NCI-H446 (cell line): ENCODE measurements around the gene RTP3.

ENCODE experiments used
- DNase-seq, 2 experiments: peaks; one replicate each; lab custom pipeline; 2025; lab: John Stamatoyannopoulos, UW

RTP3 gene

DNA sequence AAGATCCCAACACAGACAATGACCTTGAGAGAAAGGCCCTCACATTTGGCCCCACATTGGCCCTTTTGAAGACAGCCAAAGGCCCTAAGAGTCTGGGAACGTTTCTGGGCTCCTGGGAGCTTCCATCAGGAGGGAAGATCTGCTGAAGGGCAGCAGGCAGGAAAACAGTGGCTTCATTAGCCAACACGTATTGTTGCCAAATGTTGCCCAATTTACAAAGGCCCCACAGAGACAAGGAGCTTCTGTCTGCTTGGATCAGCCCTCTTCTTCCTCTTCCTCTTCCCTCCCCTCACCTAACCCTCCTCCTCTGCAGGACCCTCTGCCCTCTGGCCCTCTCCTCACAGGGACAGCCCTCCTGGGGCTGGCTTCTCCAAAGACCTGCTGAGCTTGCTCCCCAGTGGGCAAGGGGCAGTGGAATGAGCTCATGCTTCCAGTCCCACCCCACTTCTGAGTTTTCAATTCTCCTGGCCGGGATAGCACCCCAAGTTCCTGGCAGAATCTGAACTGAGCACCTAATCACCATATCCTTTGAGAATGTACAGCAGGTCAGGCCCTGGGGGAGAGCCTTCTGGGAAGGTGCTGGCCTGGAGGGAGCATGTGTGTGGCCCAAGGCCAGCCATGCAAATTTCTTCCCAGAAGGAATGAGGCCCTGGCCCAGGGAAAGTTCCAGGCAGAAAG is 28.0 kb upstream of the RTP3 start:
- DNase-seq = no peak

DNA sequence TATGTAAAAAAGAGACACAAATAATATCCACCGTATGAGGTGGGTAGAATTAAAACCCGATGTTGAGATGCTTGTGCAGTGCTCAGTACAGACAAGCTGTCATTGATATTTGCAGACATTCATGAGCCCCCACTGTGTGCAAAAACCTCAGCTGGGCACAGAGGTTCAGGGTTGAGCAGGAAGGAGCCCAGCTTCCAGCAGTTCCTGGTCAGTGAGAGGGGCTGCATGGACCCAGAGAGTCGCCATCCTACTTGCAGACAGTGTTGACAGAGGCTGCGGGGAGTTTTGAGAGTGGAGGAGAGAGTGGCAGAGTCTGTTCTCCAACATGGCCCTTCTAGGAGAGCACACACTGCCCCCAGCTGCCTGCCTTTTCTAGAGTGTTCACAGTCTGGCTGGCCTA is 26.9 kb upstream of the RTP3 start:
- DNase-seq = no peak

DNA sequence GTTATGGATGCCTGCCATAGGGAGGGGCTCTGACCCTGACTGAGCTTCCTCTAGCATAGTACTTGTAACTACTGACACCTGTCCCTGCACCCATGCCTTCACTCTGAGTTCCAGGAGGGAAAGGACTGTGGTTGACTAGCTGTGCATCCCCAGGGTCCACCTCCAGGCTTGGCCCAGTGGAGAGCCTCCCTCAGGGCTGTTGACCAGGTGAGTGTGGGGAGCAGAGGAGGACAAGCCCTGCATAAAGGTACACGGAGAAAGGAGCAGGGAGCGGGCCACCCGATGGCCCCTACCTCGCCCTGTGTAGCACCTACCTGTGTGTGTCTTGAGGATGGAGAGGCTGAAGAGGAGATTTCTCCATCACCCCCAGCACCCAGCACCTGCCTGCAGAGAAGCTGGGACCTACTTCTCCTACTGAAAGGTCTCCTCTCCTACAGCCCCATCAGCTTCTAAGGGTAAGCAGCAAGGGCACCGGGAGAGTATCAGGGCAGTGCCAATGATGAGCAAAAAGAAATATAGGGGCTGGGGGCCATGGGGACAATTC is 26.3 kb upstream of the RTP3 start:
- no peak for DNase-seq

DNA sequence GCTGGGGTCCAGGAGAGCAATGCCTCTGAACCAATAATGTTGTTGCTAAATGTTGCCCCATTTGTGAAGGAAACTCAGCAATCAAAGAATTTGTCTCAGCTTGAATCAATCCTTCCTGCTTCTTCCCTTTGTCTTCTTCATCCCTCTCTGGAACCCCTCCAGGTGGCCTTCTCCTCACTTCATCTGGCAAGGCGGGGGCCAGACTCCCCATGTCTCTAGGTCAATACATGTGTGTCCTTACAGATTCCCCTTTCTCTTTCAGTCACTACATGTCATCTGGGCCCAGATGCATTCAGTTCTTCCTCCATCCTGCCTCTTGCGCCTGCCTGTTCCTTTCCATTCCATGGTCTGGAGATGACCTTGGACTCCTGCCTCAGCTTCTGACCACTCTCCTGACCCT is 25.0 kb upstream of the RTP3 start:
- no peak for DNase-seq

DNA sequence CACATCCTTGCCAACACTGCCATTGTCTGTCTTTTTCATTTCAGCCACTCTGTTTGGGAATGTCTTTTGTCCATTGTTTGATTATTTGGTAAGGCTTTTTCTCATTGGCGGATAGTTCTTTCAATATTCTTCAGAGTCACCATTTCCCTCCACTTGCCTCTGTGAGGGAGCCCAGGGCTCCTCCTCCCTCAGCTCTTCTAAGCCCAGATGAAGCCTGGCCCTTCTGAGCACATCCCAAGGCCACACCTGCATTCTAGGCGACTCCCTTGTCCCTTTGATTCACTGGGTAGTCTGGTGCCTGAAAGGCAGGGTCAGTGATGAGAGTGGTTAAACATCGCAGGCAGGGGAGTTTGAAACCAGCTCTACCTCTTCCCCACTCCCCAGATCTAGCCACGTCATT is 20.6 kb upstream of the RTP3 start:
- DNase-seq = no peak

DNA sequence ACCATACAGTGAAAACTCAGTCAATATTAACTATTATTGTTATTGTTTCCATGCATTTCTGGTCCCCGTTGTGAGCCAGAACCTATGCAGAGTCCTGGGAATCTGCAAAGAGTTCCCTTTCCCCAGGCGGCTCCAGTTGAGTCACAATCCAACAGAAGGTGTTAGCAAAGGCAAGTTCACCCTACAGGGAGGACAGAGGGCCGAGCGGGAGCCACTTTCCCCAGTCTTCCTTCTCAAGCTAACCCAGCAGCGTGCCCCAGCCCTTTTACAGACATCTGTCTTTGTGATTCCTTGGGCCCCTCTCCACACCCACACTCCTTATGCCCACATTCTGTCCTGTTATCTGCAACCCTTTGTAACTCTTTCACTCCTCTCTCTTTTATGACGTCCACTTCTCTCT is 20.0 kb upstream of the RTP3 start:
- DNase-seq = no peak

DNA sequence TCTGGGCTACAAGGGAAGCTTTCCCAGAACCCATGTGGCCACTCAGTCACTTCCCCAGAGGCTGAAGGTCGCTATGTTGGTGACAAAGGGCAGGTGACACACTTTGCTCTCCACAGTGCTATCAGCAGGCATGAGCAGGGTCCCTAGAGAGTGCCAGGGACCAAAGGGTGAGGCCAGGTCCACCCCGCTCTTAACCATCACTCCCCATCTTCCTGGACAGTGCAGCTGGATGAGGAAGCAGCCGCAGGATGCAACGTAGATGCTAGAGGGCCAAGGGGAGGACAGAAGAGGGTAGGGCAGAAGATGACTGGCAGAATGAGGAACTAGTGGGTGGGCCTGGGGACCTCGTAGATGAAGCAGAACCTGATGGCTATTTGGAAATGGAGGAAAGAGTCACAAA is 19.4 kb upstream of the RTP3 start:
- no peak for DNase-seq

DNA sequence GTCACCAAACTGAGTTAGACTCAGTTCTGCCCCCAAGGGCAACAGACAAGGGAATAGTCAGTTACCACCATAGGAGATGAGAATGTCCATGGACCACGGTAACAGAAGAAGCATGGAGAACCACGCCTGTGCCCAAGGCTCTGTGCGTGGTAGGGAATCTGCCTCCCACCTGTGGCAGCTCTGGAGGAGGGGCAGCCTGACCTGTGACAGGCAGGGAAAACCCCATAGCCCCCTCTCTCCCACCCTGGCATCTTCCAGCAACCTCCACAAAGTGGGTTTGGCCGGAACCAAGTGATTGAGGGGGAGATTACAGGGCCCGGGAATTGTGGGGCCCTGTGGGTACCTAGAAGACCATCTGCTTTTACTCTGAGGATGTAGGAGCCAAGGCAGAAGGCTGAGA is 18.8 kb upstream of the RTP3 start:
- DNase-seq = no peak

DNA sequence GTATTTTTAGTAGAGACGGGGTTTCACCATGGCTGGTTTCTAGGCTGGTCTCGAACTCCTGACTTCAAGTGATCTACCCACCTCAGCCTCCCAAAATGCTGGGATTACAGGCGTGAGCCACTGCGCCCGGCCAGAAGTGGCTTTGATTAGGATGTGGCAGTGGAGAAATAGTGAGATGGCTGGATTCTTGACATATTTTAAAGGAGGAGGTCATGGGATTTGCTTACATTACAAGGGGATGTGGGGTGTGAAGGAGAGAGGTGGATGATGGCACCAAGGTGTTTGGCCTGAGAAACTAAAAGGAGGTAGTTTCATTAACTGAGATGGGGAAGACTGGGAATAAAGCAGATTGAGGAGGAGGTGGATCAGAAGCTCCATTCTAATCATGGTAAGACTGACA is 18.1 kb upstream of the RTP3 start:
- DNase-seq = no peak

DNA sequence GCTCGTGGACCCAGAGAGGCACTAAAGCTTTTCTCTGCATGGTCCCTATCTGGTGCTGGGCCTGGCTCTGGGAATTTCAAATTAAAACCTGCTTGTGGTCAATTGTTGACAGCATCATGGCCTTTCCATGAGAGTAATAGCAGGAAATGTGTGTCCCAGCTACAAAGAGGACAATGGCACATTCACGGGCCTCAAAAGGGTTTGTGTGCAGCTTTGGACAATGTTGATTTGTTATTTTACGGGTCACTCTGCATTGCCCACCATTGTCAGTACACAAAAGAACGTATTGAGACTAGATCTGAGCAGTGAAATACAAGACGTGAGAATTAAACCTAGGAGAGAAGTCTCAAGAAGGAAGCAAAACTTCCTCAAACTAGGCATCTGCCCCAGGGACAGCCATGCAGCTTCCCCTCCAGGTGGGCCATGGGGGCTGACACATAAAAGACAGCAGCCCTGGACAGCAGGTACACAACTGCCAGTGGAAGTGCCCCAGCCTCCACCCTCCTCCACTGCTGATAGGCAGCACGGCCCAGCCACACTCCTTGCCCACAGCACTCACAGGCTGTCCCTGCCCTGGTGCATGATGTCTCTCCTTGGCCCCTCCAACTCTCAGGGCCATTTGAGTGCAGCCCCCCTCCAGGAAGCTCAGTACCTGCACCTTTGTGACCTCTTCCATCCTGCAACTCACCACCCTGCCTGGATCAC is 17.1 kb upstream of the RTP3 start:
- no peak for DNase-seq

DNA sequence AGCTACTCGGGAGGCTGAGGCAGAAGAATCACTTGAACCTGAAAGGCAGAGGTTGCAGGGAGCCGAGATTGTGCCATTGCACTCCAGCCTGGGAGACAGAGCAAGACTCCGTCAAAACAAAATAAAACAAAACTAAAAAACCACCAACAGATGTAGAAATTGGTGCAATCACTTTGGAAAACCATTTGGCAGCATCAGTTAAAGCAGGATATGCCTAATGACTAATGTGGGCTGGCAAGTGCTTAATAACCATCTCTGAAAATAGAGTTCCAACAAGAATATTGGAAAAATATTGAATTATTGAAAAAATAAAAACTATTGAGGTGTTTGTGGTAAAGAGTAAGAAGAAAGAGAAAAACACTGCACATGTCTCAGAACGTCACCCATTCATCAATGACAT is 16.1 kb upstream of the RTP3 start:
- DNase-seq = no peak

DNA sequence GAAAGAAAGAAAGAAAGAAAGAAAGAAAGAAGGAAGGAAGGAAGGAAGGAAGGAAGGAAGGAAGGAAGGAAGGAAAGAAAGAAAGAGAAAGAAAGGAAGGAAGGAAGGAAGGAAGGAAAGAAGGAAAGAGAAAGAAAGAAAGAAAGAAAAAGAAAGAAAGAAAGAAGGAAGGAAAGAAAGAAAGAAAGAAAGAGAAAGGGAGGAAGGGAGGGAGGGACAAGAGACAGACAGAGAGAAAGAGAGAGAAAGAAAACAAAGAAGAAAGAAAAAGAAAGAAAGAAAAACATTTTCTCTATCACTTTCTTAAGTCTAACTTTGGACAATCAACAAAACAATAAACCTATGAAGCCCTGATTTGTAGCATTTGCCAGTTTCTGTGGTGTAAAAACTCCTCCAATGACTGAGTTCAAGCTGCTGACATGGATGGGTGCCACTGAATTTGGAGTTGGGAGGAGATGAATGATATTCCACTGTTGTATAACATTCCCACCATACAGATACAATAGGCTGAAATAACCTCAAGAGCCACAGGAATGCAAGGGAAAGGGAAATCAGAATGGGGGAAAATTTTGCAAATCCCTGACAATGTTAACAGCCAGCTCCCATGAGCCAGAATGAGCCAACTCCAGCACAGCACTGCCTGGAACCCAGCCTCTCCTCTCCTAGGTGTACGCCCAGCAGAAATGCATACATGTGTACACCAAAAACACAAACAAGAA is 15.0 kb upstream of the RTP3 start:
- no peak for DNase-seq

DNA sequence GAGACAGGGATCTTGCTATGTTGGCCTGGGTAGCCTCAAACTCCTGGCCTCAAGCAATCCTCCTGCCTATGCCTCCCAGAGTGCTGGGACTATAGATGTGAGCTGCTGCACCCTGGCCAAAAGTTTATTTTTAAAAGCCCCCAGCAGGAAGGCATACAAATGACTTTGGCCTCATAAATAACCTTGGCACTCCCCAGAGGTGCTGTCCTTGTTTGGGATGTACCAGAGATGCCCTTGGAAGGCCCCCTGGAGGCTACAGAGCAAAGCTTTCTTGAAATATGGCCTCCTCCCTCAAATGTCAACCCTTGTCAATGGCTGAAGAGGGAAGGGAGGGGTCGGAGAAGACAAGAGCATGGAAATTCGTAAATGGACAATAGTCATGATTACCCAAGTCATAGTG is 14.0 kb upstream of the RTP3 start:
- DNase-seq = no peak

DNA sequence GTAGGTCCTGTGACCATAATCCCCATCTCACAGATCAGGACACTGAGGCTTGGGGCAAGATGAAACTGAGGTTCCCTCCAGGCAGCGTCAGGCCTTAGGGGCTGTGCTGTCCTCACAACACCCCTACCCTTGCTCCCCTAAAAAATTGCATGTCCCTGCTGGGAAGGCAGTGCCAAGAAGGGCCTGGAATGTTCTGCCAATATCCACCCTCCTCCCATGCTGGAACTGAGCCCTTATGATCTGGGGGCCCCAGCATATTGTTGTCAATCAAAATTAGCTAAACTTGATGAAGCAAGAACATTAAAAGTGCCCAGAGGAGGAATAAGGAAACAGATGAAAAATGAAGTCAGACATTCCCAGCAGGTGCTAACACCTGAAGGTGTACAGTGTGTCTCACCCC is 13.4 kb upstream of the RTP3 start:
- no peak for DNase-seq

DNA sequence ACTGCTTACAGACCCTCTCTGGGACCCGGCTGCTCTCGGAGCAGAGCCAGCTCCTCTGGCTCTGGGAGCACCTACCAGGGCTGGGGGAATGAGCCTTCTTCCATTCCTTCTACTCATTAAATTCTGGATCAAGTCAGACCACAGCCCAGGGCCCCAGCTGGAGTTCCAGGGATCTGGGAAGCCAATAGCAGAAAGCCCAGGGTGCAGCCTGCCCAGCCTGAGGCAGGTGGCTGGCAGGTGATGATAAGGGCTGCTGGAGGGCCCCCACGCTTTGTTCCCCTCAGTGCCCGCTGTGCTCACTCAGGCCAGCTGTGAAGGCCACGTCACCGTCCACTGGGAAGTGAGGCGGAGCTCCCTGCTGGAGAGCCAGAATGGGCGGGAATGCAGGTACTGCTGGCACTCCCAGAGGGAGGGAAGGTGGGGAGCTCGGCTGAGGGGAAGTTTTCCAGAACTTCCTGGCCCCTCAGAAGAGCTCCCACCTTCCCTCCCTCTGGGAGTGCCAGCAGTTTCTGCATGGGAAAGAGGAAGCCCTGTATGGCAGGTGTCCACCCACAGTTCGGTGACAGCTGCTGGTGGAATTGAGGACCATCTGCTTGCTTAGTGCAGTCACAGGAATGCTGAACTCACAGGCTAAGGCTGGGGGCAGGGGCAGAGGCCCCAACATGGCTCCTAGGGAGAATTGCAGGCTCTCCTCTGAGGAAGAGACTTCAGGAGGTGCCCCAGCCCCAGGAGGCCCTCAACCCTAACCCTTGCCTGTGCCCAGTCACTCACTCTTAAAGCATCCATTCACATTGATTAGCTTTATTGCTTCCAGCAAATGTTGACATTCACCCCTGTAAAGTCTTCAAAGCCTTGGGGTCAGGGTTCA is 12.6 kb upstream of the RTP3 start:
- peak in 1 of 2 experiments; percentile 1 for DNase-seq

DNA sequence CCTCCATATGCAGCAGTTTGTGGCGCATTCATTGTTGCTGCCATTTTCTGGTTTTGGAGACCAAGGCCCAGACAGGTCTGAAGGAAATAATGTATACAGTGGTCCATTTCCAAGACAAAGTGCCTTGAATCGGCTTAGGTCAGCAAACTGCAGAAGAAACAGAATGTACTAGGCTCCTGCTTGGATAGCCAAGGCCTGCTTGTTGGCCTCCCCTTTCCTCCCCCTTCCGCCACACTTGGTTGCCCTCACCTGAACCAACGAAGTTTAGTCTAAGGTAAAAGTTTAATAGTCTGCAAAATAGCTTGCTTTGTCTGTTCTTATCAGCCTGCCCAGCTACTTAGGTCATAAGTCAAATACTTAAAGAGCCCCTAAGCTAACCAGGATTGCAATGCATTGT is 12.0 kb upstream of the RTP3 start:
- no peak for DNase-seq

DNA sequence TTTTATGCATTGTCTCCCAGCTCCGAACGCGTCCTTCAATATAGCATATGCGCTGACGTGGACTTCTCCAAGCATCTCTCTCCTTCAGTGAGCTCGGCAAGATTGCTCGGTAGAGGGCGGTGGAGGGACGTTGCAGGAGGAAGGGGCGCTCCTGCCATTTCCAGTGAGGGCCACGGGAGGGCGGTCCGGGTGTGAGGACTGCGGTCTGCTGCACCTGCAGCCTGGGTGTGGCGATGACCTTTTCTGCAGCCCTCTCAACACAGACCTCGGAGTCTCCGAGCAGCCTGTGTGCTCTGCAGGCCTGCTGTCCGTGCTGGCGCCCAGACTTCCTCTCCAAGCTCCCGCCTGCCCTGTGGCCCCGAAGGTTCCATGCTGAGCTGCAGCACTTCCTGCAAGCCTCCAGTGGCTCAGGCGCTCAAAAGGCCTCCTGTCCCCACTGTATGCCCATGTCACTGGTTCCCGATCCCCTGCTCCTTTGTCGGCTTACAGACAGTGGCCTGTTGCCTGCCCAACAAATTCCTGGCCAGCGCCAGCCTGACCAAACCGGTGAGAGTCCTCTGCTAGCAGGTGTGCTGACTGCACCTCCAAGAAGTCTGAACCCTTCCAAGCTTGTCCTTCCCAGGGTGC is 8.9 kb upstream of the RTP3 start:
- peak in 1 of 2 experiments; percentile 31 for DNase-seq

DNA sequence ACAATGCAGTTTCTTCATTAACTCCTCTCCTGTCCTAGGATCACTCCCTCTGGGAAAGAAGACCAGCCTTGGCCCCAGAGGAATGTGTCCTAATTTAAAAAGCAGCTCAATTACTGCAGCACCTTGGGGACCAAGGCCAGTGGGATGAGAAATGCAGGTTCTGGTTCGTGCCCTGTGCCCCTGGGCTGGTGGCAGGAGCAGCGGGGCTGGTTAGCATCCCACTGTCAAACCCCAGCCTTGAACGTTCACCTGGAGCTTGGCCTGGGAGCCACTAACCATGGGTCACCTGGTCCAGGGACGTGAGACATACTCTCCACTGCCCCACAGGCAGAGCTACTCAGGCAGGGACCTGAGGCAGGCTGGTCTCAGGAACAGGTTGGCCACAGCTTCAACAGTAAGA is 8.4 kb upstream of the RTP3 start:
- no peak for DNase-seq

DNA sequence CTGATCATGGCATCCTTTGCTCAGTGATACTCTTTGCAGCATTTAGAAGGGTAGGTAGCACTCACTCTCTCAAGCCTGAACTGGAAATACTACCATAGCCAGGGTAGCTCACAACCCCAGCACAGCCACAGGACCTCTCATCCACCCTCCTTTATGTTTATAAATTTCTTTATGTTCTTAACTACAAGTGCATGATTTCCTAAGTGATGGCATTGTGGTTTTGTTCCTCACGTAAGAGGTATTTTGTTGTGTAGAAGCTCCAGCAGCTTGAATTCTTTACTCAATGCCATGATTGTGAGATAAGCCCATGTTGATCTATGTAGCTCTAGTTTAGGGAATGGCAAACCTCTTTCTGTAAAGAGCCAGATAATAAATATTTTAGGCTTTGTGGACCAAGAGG is 7.9 kb upstream of the RTP3 start:
- no peak for DNase-seq

DNA sequence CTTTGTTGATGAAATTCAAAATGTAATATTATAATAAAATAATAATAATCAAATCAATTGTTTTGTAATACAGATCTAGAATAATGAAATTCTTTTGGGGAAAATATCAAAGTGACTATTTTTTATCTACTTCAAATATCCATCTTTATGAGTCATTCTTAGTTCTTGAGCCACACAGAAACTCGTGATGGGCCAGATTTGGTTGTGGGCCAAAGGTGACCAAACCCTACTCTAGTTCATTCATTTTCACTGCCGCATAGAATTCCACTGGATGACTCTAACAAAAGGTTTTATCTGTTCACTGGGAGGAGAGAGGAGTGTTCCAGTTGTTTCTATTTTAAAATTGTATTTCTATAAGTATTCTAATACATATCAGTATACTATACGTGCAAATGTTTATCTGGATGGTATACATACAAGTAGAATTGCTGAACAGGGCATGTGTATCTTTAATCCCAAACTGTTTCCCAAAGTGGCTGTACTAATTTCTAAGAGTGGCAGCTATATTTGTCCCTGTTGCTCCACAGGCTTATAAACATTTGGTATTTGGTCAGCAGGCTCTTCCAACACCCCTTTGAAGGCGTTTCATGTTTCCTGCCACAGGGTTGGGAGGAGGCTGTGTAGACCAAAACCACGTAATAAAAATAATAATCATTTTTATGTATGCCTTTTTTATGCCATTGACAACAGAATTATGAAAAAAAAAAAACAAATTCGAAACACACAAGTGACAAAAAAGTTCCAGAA is 7.3 kb upstream of the RTP3 start:
- DNase-seq = no peak
